GM12878 (cell line): Measurements from ENCODE around the gene STYXL1. TPM values are rescaled to one million over a fixed set of nuclear protein-coding genes. Genes with fewer than 3 reads are reported as not detected.

Source experiments
- ATAC-seq: fragments of 200-7000 bp; cut with Tn5 transposase; 3 replicates; pipeline ENCODE4 v1.9.1; 2020; ENCODE audit warnings: mild to moderate bottlenecking, moderate library complexity
- BruUV-seq: library from RNA; stranded (reverse); fragments of 400-500 nt; replicated peaks from 2 replicates; lab custom pipeline; 2021; lab: Mats Ljungman, UMichigan
- CTCF ChIA-PET: fragments of 300-600 bp; sonication (Branson Sonifier 250); formaldehyde crosslinking; extraction: SDS; loops from one replicate; lab custom pipeline; 2021; ENCODE audit warnings: inconsistent platforms; lab: Yijun Ruan, JAX
- POLR2A ChIA-PET: fragments of 350-600 bp; formaldehyde crosslinking; extraction: SDS; loops from one replicate; lab custom pipeline; 2021; ENCODE audit warnings: inconsistent platforms; lab: Charles Lee
- RAD21 ChIA-PET: fragments of 300-600 bp; sonication (Branson Sonifier 250); formaldehyde crosslinking; loops from one replicate; lab custom pipeline; 2023; ENCODE audit warnings: antibody characterized with exemption; ENCODE audit not compliant: unreplicated experiment; lab: Charles Lee
- SMC1A ChIA-PET: fragments of 300-600 bp; sonication (Branson Sonifier 250); formaldehyde crosslinking; loops from one replicate; lab custom pipeline; 2023; ENCODE audit not compliant: unreplicated experiment, uncharacterized antibody; lab: Charles Lee
- DNase-seq: peaks from one replicate; pipeline ENCODE4 v3.0.0-alpha.2; 2011; ENCODE audit warnings: low read depth, low spot score
- FAIRE-seq: peaks from 3 replicates; lab custom pipeline; 2011; peaks lifted over from hg19 to GRCh38; lab: Jason Lieb, UNC
- H2AFZ ChIP-seq: 2 replicates; pipeline ENCODE4 v1.6.0; 2011; ENCODE audit warnings: low read depth, low read length, control low read depth; ENCODE audit not compliant: control insufficient read depth
- H3K27ac ChIP-seq: 2 replicates; pipeline ENCODE4 v1.5.1; 2011; ENCODE audit warnings: control low read depth; ENCODE audit not compliant: control insufficient read depth, insufficient read depth
- H3K27me3 ChIP-seq, 2 experiments: replicated peaks in 1 of 2; 2 replicates each; pipeline versions ENCODE4 v1.6.0 to v1.6.1; 2011; ENCODE audit warnings: low read length in 1 of 2; ENCODE audit not compliant: control insufficient read depth in 2 of 2, insufficient read depth in 2 of 2
- H3K36me3 ChIP-seq, 2 experiments: 2 replicates each; pipeline ENCODE4 v1.5.1; 2011; ENCODE audit warnings: low read length in 1 of 2; ENCODE audit not compliant: control insufficient read depth in 2 of 2, insufficient read depth in 2 of 2
- H3K4me1 ChIP-seq: 2 replicates; pipeline ENCODE4 v1.6.1; 2011; ENCODE audit warnings: mild to moderate bottlenecking, low read length, moderate library complexity, mixed read lengths; ENCODE audit not compliant: control insufficient read depth, insufficient read depth
- H3K4me2 ChIP-seq: 2 replicates; pipeline ENCODE4 v1.6.0; 2011; ENCODE audit warnings: control low read depth; ENCODE audit not compliant: control insufficient read depth, insufficient read depth
- H3K4me3 ChIP-seq: fragments of 200-600 bp; sonication (generic); 2 replicates; pipeline ENCODE4 v1.5.1; 2016
- H3K79me2 ChIP-seq: 2 replicates; pipeline ENCODE4 v1.6.0; 2011; ENCODE audit warnings: low read length; ENCODE audit not compliant: control insufficient read depth, insufficient read depth
- H3K9ac ChIP-seq: 2 replicates; pipeline ENCODE4 v1.8.0; 2011; ENCODE audit warnings: low read length, control low read depth, mixed read lengths; ENCODE audit not compliant: control insufficient read depth, insufficient read depth
- H3K9me3 ChIP-seq: replicated peaks from 3 replicates; pipeline ENCODE4 v1.5.1; 2011; ENCODE audit warnings: mild to moderate bottlenecking, low read length; ENCODE audit not compliant: control insufficient read depth, insufficient read depth
- H4K20me1 ChIP-seq: 2 replicates; pipeline ENCODE4 v1.6.0; 2011; ENCODE audit not compliant: control insufficient read depth, insufficient read depth
- KAT2A ChIP-seq: conservative IDR thresholded peaks from 2 replicates; pipeline ENCODE4 v1.6.1; 2011; ENCODE audit warnings: low read depth, low read length; ENCODE audit not compliant: control insufficient read depth
- POLR2AphosphoS5 ChIP-seq: IDR thresholded peaks from 2 replicates; pipeline ENCODE4 v1.6.1; 2011; ENCODE audit warnings: mild to moderate bottlenecking, low read length, inconsistent platforms
- SUPT20H ChIP-seq: IDR thresholded peaks from 2 replicates; pipeline ENCODE4 v1.6.1; 2011; ENCODE audit warnings: low read depth, mild to moderate bottlenecking, low read length, moderate library complexity, borderline replicate concordance; ENCODE audit not compliant: control insufficient read depth
- TAF1 ChIP-seq: IDR thresholded peaks from 2 replicates; pipeline ENCODE4 v1.6.1; 2011; ENCODE audit warnings: mild to moderate bottlenecking, low read depth, low read length, borderline replicate concordance
- ZBED1 ChIP-seq: IDR thresholded peaks from 2 replicates; pipeline ENCODE4 v1.6.1; 2016; ENCODE audit warnings: borderline replicate concordance
- ZNF217 ChIP-seq: fragments of 450-650 bp; IDR thresholded peaks from 2 replicates; pipeline ENCODE4 v1.6.1; 2017; ENCODE audit warnings: antibody characterized with exemption, mild to moderate bottlenecking
- WGBS: methylation state at CpG from one replicate; pipeline ENCODE4 v1.1.6; 2016; ENCODE audit warnings: low lambda C conversion rate; ENCODE audit not compliant: insufficient replicate concordance, insufficient coverage; ENCODE audit errors: missing lambda C conversion rate; 5-methylcytosine and 5-hydroxymethylcytosine counted together
- in situ Hi-C: fragments of 300-500 bp; cut with MboI; formaldehyde crosslinking; loops from 9 replicates; pipeline ENCODE4 v1.14.3; 2018; ENCODE audit warnings: mixed read lengths
- intact Hi-C: fragments of 100-400 bp; cut with micrococcal nuclease; formaldehyde crosslinking; loops from one replicate; pipeline ENCODE4 v1.14.2; 2022; ENCODE audit not compliant: unreplicated experiment
- polyA plus RNA-seq, 11 experiments: library from polyadenylated mRNA; depleted of rRNA in 4 of 11; unstranded in 6 of 11; stranded (reverse) in 5 of 11; fragments of >200 nt; fragmentation: Nextera tagmentation in 4 of 11; fragmentation: Illumina TruSeq in 1 of 11; extraction: Ambion mirVana in 4 of 11; extraction: Trizol in 1 of 11; gene quantifications; 1 replicate in 1 of 11; 2 replicates in 10 of 11; pipeline versions ENCODE4 v1.2.1 to v1.2.3, GENCODE V29; 2011 to 2016; ENCODE audit warnings: inconsistent platforms in 2 of 11, missing spikeins in 2 of 11, low read depth in 1 of 11
- total RNA-seq, 4 experiments: library from RNA; depleted of rRNA in 3 of 4; stranded (reverse); fragments of >200 nt in 3 of 4; fragmentation: Illumina TruSeq in 1 of 4; extraction: Trizol in 1 of 4; gene quantifications; 2 replicates each; pipeline versions ENCODE4 v1.2.1 to v1.2.3, GENCODE V29; 2013 to 2021
- TF ChIP-seq, protein P1 (sequence below): fragments of 450-650 bp; conservative IDR thresholded peaks from 2 replicates; pipeline ENCODE4 v1.6.1; 2017; ENCODE audit warnings: mild to moderate bottlenecking, moderate library complexity

The STYXL1 gene
- total and polyA plus RNA-seq, 10 of the 15 experiments (the other 5 are each of a cell fraction or from before 2014, with no cell fraction given) = 18.4 to 65.9 (median 40.7) TPM

GRCh38 chr7:76071316-76072242 lies 23.8 kb upstream of the STYXL1 start:
- ChIA-PET RAD21 (no interaction called here), SMC1A (interaction anchor here (1.3 kb wide), 1 partner anchor 87 kb away, joined by 3 read pairs; no protein-coding TSS in a partner anchor), POLR2A (no interaction called here), CTCF (interaction anchor here (0.6 to 1.1 kb wide), 3 partner anchors 134 to 310 kb away, joined by 3 read pairs; no protein-coding TSS in a partner anchor)
- WGBS = 84% methylated on average over 47 of the region's 47 CpGs
- Histone ChIP-seq H3K79me2 (no peaks in the 10 kb centered on the region), H4K20me1 (no peaks in the 10 kb centered on the region), H2AFZ (no peak overlapping the region), H3K4me1 (no peaks in the 10 kb centered on the region), H3K9ac (no peak overlapping the region), H3K27ac (no peak overlapping the region), H3K4me2 (no peak overlapping the region), H3K36me3 (peaks cover 3 to 5% of the 10 kb centered on the region in 2 experiments; a peak in 2 of 4 replicates), H3K4me3 (no peak overlapping the region), H3K9me3 (no peaks in the 10 kb centered on the region; the same call in 2 of the 3 replicates), H3K27me3 (no peaks in the 10 kb centered on the region)
- intact Hi-C loops (no loop called here), in situ Hi-C loops (no loop called here)
- ATAC-seq (no peak), DNase-seq (no peak), FAIRE-seq (no peak)
- no peak for TF ChIP-seq ZBED1
- TF ChIP-seq, protein P1, sequence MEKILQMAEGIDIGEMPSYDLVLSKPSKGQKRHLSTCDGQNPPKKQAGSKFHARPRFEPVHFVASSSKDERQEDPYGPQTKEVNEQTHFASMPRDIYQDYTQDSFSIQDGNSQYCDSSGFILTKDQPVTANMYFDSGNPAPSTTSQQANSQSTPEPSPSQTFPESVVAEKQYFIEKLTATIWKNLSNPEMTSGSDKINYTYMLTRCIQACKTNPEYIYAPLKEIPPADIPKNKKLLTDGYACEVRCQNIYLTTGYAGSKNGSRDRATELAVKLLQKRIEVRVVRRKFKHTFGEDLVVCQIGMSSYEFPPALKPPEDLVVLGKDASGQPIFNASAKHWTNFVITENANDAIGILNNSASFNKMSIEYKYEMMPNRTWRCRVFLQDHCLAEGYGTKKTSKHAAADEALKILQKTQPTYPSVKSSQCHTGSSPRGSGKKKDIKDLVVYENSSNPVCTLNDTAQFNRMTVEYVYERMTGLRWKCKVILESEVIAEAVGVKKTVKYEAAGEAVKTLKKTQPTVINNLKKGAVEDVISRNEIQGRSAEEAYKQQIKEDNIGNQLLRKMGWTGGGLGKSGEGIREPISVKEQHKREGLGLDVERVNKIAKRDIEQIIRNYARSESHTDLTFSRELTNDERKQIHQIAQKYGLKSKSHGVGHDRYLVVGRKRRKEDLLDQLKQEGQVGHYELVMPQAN = no peak
- no peak for TF ChIP-seq POLR2AphosphoS5
- no peak for TF ChIP-seq KAT2A
- no peak for TF ChIP-seq SUPT20H
- no peak for TF ChIP-seq ZNF217
- TF ChIP-seq TAF1 = no peak
- BruUV-seq = no TSS peak
